Ovary (tissue), 10 donors: Measurements from ENCODE around the gene PDZRN3. TPM values are rescaled to one million over a fixed set of nuclear protein-coding genes. Genes with fewer than 3 reads are reported as not detected.
A peak's percentile ranks its signal among the peaks of the same experiment; 100 is the strongest.

Experiments
- DNase-seq, 5 donors: peaks; one replicate each; pipeline ENCODE4 v3.0.0-alpha.2; 2019 to 2020
- H3K27ac ChIP-seq, 2 donors: fragments of 200-600 bp; one replicate each; pipeline versions ENCODE4 v1.5.1 to v1.8.0; 2019 to 2022
- H3K27me3 ChIP-seq: fragments of 200-600 bp; one replicate; pipeline ENCODE4 v1.8.0; 2022
- H3K36me3 ChIP-seq: fragments of 200-600 bp; sonication (generic); one replicate; pipeline ENCODE4 v1.5.1; 2019
- H3K4me1 ChIP-seq: one replicate; pipeline ENCODE4 v1.8.1; 2013; ENCODE audit warnings: mild to moderate bottlenecking, moderate library complexity; ENCODE audit not compliant: insufficient read depth
- H3K4me3 ChIP-seq: fragments of 200-600 bp; sonication (generic); one replicate; pipeline ENCODE4 v1.5.1; 2017
- H3K9me3 ChIP-seq, 2 donors: fragments of 200-600 bp in 1 of 2; sonication (generic) in 1 of 2; one replicate each; pipeline versions ENCODE4 v1.5.1 to v1.8.1; 2013 to 2019; ENCODE audit warnings: mild to moderate bottlenecking in 1 of 2, moderate library complexity in 1 of 2
- EP300 ChIP-seq: sonication (generic); formaldehyde crosslinking; IDR thresholded peaks from one replicate; pipeline ENCODE4 v1.6.1; 2017; ENCODE audit warnings: antibody characterized with exemption
- POLR2A ChIP-seq: fragments of 450-650 bp; IDR thresholded peaks from one replicate; pipeline ENCODE4 v1.6.1; 2017; ENCODE audit warnings: antibody characterized with exemption, mild to moderate bottlenecking, moderate library complexity
- WGBS, 3 donors: extraction: QIAGEN DNeasy Blood & Tissue Kit in 1 of 3; methylation state at CpG; one replicate each; pipeline versions ENCODE4 v1.1.5 to v1.1.7; 2013 to 2017; 5-methylcytosine and 5-hydroxymethylcytosine counted together
- intact Hi-C, 4 donors: fragments of 100-400 bp; cut with DNase I; formaldehyde crosslinking; loops; one replicate each; pipeline versions ENCODE4 v1.11.0 to v1.15.1; 2022 to 2023
- long read RNA-seq, 3 donors: library from polyadenylated mRNA in 2 of 3; unstranded in 2 of 3; transcript quantifications; one replicate each; pipeline ENCODE4 v2.0.0 and lab custom pipeline, GENCODE V29; 2021 to 2026
- polyA plus RNA-seq, 2 donors: library from polyadenylated mRNA; stranded (reverse); fragments of 200-250 nt in 1 of 2; fragments of 350-450 nt in 1 of 2; fragmentation: Illumina TruSeq in 1 of 2; extraction: RNeasy Lipid Tissue Mini Kit (QIAGEN cat#74804) in 1 of 2; gene quantifications; one replicate each; pipeline ENCODE4 v1.2.3, GENCODE V29; 2013 to 2014
- total RNA-seq, 7 donors: library from RNA; depleted of rRNA in 2 of 7; stranded (reverse); fragments of >200 nt in 2 of 7; fragmentation: NEBNext Ultra II Directional in 3 of 7; extraction: Animal tissue kit (Norgen Biotek cat#: 25700) in 3 of 7; gene quantifications; one replicate each; pipeline versions ENCODE4 v1.1.0 to v1.2.4, GENCODE V29; 2016 to 2023
- TF ChIP-seq, protein P1 (sequence below), 3 donors: fragments of 450-650 bp in 2 of 3; fragments of 200-600 bp in 1 of 3; IDR thresholded peaks; one replicate each; pipeline versions ENCODE4 v1.5.1 to v1.8.0; 2016 to 2022; ENCODE audit warnings: antibody characterized with exemption in 3 of 3, mild to moderate bottlenecking in 1 of 3
- donor health status: DM: no; HTN: no; CAD: no; lungs with moderate emphysema.
- donor health status: DM: no; HTN: no; CAD: no.
- donor health status: Bipolar disorder and iron deficiency.
- donor health status: DM: yes; HTN: yes; CAD: no.
- donor health status: DM: no; HTN: no; CAD: no.
- donor health status: DM: yes; HTN: yes; CAD: no.

Gene PDZRN3
- 100 to 1,000 TPM in 5 of 7 donors, 10 to 100 TPM in 2; 68.1 to 161 (median 112) TPM for total RNA-seq
- polyA plus RNA-seq: 100 to 1,000 TPM in 1 of 2 donors, 10 to 100 TPM in 1; 79.7 to 102 TPM
- long read RNA-seq, donor 1, partial matches to known transcripts: 6 of 142 reads
- long read RNA-seq, donor 1, other reads (novel, unspliced or antisense): 134 of 142 reads
- long read RNA-seq, donor 2, full-length matches to known transcripts: 9 of 9 reads
- long read RNA-seq, donor 2, partial matches to known transcripts: 0 of 9 reads
- long read RNA-seq, donor 2, other reads (novel, unspliced or antisense): 0 of 9 reads
- long read RNA-seq, donor 3, full-length matches to known transcripts: 199 of 302 reads
- long read RNA-seq, donor 3, partial matches to known transcripts: 14 of 302 reads
- long read RNA-seq, donor 3, other reads (novel, unspliced or antisense): 89 of 302 reads

DNA sequence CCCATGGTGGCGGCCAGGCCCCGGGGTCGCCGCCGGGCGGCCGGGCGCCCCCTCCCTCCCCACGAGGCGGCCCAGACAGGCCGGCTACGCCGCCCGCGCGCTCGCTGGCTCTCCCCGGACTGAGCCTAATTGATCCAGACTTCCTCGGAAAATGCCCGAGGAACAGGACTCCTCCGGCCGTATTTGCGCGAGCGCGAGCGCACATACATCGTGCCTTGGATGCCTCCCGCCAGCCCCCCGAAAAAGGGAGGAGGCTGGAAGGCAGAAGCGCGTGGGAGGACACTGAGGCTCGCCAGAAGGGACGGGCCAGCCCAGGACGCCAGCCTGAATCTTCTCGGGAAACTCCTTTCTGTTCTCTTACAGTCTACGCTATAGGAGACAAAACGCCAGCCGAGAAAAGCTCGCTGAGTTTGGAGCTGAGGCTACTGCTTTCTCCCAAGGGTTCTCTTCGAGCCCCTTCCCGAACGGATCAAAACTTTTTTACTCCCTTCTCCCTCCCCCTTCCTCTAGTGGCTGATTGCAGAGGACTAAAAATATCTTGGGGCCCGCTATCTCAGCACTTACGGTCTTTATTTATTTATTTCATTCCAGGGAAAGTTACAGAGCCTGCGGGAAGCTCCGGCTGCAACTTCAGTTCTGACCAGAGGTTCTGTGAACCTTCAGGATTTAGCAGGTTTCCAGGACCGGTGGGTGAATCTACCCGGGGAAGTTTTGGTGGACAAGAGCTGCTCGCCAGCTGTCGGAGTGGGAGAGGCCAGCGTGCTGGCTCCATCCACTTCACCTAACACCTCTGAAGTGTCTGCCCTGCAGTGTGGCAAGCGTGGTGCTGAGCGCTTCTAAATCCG, at the start of gene PDZRN3:
PDZRN3 (minus strand) TSS at position 121 of the 845 bp plus-strand sequence.
- peak within 1 kb of the TSS; percentile 48 to 85 for H3K27ac ChIP-seq
- DNase-seq: peak; percentile 84 to 90 (median 86)
- no peaks in the 10 kb centered on the region for H3K36me3 ChIP-seq
- no peaks in the 10 kb centered on the region for H3K9me3 ChIP-seq
- peaks cover 4% of the 10 kb centered on the region for H3K4me1 ChIP-seq
- TF ChIP-seq, protein P1, sequence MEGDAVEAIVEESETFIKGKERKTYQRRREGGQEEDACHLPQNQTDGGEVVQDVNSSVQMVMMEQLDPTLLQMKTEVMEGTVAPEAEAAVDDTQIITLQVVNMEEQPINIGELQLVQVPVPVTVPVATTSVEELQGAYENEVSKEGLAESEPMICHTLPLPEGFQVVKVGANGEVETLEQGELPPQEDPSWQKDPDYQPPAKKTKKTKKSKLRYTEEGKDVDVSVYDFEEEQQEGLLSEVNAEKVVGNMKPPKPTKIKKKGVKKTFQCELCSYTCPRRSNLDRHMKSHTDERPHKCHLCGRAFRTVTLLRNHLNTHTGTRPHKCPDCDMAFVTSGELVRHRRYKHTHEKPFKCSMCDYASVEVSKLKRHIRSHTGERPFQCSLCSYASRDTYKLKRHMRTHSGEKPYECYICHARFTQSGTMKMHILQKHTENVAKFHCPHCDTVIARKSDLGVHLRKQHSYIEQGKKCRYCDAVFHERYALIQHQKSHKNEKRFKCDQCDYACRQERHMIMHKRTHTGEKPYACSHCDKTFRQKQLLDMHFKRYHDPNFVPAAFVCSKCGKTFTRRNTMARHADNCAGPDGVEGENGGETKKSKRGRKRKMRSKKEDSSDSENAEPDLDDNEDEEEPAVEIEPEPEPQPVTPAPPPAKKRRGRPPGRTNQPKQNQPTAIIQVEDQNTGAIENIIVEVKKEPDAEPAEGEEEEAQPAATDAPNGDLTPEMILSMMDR (IDR thresholded peaks at IDR 0.05): no peak
- TF ChIP-seq EP300 (no peak), POLR2A (peak; percentile 83)
- peak within 1 kb of the TSS; percentile 76 for H3K4me3 ChIP-seq
- no peaks in the 10 kb centered on the region for H3K27me3 ChIP-seq
- WGBS, 3 donors: 1% methylated on average over 44 to 55 of the region's 55 CpGs
- intact Hi-C loops: loop anchor here (2.0 to 10.0 kb wide), 10 partner anchors 70 to 520 kb away; no protein-coding TSS in a partner anchor

DNA sequence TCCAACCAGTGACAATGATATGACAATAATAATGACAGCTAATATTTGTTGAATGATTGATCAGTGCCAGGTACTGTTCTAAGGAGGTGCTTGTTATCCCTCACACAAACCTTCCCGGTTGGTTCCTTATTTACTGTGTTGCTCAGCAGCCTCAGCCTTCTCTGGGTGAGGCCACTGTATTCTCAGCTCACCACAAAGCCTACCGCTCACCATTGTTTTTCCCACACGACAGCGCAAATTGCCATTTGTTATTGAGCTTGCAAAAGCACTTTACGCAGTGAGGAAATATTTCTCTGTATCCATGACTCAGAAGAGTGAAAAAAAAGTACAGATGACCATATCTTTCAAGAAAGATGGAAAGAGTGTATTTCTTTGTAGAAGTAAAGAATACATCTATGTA, 49.5 kb upstream of the PDZRN3 start:
- no peaks in the 10 kb centered on the region for H3K36me3 ChIP-seq
- H3K4me3 ChIP-seq: no peak overlapping the region
- DNase-seq: no peak
- no peak overlapping the region for H3K27ac ChIP-seq
- TF ChIP-seq EP300 (no peak), POLR2A (no peak)
- TF ChIP-seq, protein P1 (IDR thresholded peaks at IDR 0.05): no peak
- WGBS, 3 donors: 85 to 88% (median 86%) methylated on average over 5 of the region's 5 CpGs
- H3K9me3 ChIP-seq: no peaks in the 10 kb centered on the region
- peaks cover under 1% of the 10 kb centered on the region for H3K4me1 ChIP-seq
- intact Hi-C loops: no loop called here
- no peaks in the 10 kb centered on the region for H3K27me3 ChIP-seq

DNA sequence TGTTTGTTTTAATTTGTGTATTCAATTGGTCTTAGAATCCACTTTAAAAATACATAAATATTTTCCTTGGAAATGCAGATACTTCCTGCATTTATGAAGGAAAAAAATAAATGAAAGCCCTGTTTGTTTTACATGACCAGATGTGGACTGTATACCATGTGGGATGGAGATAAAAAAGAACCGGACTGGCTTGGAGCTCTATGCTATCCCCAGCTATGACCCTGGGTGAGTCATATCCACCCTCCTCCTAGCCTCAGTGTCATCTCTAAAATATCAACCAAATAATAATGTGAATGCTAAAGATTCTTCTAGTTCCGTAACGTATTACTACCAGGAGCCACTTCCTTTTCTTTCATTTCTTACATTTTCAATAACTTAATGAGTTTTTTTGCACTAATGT, 44.5 kb upstream of the PDZRN3 start:
- 20 to 33% (median 24%) methylated on average over 3 of the region's 3 CpGs for WGBS, 3 donors
- H3K4me1 ChIP-seq: peaks cover 8% of the 10 kb centered on the region

DNA sequence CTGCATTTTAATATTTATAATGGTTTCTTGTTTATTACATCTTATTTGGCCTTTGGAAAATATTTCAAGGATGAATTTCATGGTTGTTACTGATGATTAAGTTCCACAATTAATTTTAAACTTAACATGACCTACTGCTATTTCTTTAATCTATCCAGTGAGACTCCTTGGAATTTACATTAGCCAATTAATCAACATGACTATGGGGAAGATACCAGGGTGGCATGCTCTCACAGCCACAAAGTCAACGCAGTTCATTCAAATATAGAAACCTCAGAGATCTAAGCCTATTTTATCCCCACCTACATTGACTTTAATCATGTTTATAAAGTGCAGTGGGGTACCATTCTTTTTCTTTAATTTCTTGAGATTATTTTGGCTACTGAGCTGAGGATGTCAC, 43.6 kb upstream of the PDZRN3 start:
- Histone ChIP-seq H3K4me1 (peaks cover 8% of the 10 kb centered on the region), H3K4me3 (no peak overlapping the region), H3K36me3 (no peaks in the 10 kb centered on the region), H3K27ac (peak overlapping the region in 1 of 2 donors; percentile 16), H3K9me3 (no peaks in the 10 kb centered on the region), H3K27me3 (no peaks in the 10 kb centered on the region)
- TF ChIP-seq POLR2A (no peak), EP300 (no peak)
- TF ChIP-seq, protein P1 (IDR thresholded peaks at IDR 0.05): no peak
- intact Hi-C loops: no loop called here
- no peak for DNase-seq
- 12 to 25% (median 18%) methylated on average over 1 of the region's 1 CpG for WGBS, 3 donors

More for the DNA sequence above, 44.5 kb upstream of the PDZRN3 start:
- no peak for DNase-seq
- no peaks in the 10 kb centered on the region for H3K36me3 ChIP-seq
- no peaks in the 10 kb centered on the region for H3K27me3 ChIP-seq
- H3K27ac ChIP-seq: peak overlapping the region in 1 of 2 donors; percentile 16
- H3K4me3 ChIP-seq: no peak overlapping the region
- intact Hi-C loops: no loop called here
- TF ChIP-seq EP300: no peak
- TF ChIP-seq, protein P1 (IDR thresholded peaks at IDR 0.05): no peak
- TF ChIP-seq POLR2A: no peak
- no peaks in the 10 kb centered on the region for H3K9me3 ChIP-seq
